Endometrial microvascular endothelial cells (primary cell): Measurements from ENCODE around the gene MCTP1. TPM values are rescaled to one million over a fixed set of nuclear protein-coding genes. Genes with fewer than 3 reads are reported as not detected.
"Not testable (repeated sequence)": the region's sequence is repeated elsewhere in the genome, so short reads cannot be mapped to it uniquely, and the experiment has no call there.

ENCODE experiments used
- in situ Hi-C: cut with HindIII; loops from 2 replicates; pipeline ENCODE4 v1.10.0; 2017; ENCODE audit warnings: low sequenced_read_pairs, low pct_unique_long_range_greater_than_20kb; ENCODE audit errors: inconsistent ontology term
- total RNA-seq: library from RNA; depleted of rRNA; stranded (reverse); fragments of >200 nt; gene quantifications from one replicate; pipeline ENCODE4 v1.2.3, GENCODE V29; 2015; ENCODE audit errors: inconsistent ontology term

Gene MCTP1
- total RNA-seq, 1 donor from 2014 or later = 53.8 TPM

DNA sequence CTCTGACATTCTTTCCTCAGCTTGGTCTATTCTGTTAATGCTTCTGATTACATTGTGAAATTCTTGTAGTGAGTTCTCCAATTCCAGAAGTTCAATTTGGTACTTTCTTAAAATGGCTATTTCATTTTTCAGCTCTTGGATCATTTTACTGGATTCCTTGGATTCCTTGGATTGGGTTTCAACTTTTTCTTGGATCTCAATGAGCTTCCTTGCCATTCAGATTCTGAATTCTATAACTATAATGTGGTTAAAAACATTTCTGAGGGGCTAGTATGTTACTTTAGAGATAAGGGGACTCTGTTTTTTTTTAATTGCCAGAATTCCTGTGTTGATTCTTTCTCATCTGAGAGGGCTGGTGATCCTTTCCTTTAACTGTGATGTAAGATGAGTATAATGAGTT, 136.4 kb downstream of the MCTP1 start:
- in situ Hi-C loops = no loop called here

DNA sequence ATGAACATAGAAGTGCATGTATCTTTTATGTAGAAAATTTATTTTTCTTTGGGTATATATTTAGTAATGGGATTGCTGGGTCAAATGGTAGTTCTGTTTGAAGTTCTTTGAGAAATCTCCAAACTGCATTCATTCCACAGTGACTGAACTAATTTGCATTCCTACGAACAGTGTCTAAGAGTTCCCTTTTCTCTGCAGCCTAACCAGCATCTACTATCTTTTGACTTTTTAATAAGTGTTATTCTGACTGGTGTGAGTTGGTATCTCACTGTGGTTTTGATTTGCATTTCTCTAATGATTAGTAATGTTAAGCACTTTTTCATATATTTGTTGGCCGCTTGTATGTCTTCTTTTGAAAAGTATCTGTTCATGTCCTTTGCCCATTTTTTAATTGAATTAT, 141.0 kb downstream of the MCTP1 start:
- in situ Hi-C loops = not testable (repeated sequence)

DNA sequence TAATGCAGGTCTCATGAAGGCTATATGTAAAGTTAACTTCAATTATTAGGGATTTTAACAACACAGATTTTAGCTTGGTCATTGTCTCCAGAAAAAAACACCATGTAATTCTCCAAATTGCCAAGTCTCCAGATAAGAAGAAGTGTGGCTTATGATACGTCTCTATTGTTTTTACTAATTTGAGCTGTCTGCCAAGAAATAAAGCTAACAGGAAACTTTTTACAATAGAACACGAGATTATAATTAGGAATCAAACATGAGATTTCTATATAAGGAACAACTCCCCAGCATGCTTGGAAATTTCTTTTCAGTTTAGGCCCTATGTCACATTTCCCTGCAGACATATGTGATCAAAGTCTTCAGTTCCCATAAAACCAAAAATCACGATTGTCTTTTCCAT, 142.7 kb downstream of the MCTP1 start:
- in situ Hi-C loops = no loop called here

DNA sequence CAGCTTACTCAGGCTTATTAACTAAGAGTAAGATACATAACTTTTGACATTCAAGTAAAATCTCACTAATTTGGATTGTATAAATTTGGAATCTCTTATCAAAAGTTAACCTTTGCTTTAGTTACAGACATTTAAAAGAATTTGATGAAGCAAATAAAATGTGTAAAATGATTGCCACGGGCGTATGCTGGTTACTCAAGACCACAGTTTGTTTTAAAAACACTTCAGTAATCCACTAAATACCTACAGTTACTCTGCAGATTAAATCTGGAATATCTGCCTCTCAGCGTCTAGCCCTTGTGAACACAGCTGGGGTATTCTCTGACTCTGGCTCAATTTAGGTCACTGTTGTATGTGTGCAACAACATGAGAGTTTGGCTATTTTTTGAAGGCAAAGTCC, 143.8 kb downstream of the MCTP1 start:
- in situ Hi-C loops = no loop called here

DNA sequence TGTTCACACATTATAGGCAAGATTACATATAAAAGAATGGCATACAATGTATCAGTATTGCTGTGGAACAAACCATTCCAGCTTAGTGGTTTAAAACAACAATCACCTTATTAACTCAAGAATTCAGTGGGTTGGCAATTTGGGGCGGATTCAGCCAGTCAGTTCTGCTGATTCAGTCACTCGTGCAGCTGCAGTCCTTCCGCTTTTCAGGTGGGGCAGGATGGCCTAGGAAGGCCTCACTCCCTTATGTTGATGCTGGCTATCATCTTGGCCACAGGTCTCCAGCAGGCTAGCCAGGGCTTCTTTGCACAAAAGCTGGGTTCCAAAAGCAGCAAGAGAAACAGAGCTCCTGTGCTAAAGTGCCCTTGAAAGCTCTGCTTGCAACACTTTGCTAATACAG, 150.6 kb downstream of the MCTP1 start:
- in situ Hi-C loops = no loop called here

DNA sequence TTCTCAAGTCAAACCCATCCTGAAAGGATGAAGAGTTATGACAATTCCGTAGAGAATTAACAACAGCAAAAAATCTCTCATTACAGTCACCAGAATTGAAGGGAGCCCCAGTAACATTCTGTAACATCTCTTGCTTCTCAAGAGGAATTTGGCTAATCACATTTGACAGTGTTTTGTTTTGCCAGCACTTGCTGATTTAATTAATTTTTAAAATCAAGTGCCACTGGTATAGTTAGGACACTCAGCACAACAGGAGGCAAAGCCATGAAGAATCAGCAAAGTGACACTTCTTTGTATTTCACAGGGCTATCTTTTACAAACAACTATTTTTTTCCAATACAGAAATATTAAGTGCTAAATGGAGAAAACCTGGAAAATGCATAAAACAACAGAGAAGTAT, 152.8 kb downstream of the MCTP1 start:
- in situ Hi-C loops = no loop called here

DNA sequence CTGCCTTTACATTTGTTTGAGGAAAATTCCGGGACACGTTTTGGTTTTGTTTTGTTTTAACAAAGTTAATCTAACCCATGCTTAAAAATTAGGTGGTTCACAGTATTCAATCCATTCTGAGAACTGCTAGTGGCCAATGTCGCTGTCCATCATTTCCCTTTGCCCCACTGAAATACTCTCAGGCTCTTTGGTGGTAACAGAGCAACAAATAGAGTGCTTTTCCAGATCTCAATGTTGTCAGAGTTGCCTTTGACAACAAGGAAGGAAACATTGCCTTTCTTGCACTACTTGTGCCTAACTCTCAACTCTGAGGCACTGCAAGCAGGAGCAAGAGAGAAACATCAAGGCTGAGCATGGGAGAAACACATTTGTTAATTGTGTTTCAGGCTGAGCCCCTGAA, 154.0 kb downstream of the MCTP1 start:
- in situ Hi-C loops = no loop called here

DNA sequence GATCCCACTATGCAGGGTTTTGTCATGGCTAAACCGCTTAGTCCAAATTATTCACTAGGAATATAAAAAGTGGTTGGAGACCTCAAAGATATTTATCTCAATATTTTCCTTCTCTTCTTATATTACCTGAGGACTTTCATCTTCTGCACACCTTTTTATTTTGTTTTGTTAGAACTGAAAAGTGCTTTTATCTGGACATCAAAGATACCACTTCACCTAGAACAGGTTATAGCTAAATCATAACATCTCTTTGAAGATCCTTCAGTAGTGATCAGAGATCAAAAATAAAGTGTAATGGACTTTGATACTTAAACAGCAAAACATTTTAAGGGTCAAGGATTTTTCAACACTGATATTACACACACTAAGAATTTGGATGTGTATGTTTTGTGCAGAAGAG, 160.2 kb downstream of the MCTP1 start:
- in situ Hi-C loops = no loop called here

DNA sequence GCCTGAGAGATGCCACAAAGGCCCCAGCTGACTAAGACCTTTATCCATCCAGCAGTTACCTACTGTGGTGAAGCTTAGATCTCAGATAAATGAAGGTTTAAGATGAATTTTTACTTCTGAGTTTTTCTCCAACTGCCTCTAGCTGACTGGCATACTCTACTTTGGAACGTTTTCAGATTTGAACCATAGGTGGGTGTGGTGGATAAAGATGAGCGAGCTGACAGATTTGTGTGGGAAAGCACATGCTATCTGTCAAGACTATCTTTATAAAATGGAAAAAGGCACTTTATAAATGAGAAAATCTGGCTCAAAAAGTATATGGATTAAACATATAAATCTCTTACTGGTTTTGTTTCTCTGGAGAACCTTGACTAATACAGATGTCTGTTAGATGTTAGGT, 160.8 kb downstream of the MCTP1 start:
- in situ Hi-C loops = no loop called here

GRCh38 chr5:95114902-95115301, 170.0 kb downstream of the MCTP1 start:
- in situ Hi-C loops = no loop called here

GRCh38 chr5:95114305-95114704, 170.6 kb downstream of the MCTP1 start:
- in situ Hi-C loops = no loop called here

- in situ Hi-C loops = no loop called here
These were observed 171.4 kb downstream of the MCTP1 start for GRCh38 chr5:95113489-95113888.

DNA sequence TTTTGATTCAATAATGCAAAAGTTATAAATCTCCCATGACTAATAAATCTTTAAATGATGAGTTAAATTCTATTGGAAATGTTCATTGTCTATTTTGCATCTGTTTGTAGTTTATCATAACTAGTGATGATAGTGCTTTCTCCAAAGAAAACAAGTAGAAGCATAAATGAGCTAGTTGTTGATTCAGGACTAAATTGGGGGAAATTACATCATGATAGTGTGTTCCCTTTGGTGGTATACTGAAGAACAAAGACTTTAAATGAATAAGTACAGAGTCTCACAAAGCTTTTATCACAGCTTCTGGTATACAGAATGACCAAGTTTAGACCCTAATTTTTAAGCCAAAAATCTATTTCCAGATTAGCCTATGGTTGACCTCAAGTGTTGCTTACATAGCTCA, 173.8 kb downstream of the MCTP1 start:
- in situ Hi-C loops = no loop called here

DNA sequence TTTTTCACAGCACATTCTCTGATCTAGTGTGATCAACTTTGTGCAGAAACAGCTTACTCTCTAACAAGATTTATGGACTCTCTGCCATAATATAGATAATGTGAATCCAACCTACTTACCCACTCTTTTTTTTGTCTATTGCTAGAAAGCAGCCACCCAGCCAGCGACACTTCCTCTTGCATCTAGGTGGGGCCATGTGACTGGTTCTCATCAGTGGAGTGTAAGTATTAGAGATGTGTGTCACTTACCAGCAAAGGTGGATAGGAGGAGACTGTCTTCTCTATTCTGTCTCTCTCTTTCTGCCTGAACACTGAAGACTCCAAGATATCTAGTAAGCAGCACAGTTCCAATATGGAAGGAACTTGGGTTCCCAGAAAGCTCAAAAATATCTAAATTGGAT, 174.8 kb downstream of the MCTP1 start:
- in situ Hi-C loops = no loop called here

GRCh38 chr5:95107138-95107537, 177.8 kb downstream of the MCTP1 start:
- in situ Hi-C loops = no loop called here

DNA sequence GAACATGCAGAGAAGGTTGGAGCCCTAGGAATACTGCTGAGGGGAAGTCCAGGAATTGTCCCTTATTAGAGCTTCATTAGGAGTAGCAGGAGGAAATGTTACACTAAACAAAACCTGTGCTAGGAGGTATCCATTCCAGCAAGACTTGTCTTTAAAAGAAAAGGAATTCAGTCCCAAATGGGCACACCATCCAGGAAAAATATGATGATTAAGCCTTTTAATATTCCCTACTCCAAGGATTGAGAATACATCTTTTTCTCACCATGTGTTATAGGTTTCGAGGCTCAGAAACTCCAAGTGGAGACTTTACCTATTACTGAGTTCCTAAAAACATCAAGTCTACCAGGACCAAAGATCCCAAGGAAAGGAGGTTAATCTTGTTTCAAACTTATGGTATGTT, 179.3 kb downstream of the MCTP1 start:
- in situ Hi-C loops = no loop called here

- in situ Hi-C loops = no loop called here
These were observed 182.2 kb downstream of the MCTP1 start for GRCh38 chr5:95102687-95103086.

- in situ Hi-C loops = no loop called here
These were observed 182.8 kb downstream of the MCTP1 start for GRCh38 chr5:95102080-95102479.

DNA sequence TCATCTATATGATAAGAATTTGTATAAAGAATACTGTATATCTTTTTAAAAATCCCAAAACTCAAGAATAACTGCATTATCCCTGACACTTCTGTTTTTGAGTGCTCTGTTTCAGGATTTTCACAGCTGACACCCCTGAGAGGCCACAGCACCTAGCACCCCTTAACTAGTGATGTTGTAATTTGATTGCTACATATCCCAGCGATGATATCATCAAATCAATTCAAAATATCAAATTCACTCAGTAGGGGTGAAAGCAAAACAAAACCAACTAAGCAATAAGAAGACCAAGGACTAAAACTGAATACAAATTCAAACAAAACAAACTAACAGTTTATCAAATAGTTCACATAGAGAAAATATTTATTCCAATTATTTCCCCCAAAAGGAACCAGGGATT, 184.3 kb downstream of the MCTP1 start:
- in situ Hi-C loops = no loop called here

GRCh38 chr5:95098012-95098411, 186.9 kb downstream of the MCTP1 start:
- in situ Hi-C loops = no loop called here

GRCh38 chr5:95093211-95093610, 191.7 kb downstream of the MCTP1 start:
- in situ Hi-C loops = no loop called here

DNA sequence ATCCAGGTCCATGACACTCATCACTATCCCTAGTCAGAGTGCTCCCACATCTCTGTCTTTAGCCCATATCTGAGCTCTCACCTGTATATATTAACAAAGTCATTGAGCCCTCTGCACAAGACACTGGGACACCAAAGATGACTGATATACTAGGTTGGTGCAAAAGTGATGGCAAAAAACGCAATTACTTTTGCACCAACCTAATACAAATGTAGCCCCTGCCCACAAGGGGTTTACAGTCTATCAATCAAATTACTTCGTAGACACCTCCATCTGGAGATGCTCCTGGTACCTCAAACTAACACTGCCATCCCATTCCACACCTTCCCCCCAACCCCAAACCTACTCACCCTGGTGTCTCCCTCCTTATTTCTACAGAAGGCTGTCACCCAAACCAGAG, 194.1 kb downstream of the MCTP1 start:
- in situ Hi-C loops = no loop called here
